ENCODE measurements around the gene DENND1A. TPM values are rescaled to one million over a fixed set of nuclear protein-coding genes. Genes with fewer than 3 reads are reported as not detected.

DENND1A gene
- total and polyA plus RNA-seq, 2 donors from 2014 or later: 16.3 to 19.6 TPM

DNA sequence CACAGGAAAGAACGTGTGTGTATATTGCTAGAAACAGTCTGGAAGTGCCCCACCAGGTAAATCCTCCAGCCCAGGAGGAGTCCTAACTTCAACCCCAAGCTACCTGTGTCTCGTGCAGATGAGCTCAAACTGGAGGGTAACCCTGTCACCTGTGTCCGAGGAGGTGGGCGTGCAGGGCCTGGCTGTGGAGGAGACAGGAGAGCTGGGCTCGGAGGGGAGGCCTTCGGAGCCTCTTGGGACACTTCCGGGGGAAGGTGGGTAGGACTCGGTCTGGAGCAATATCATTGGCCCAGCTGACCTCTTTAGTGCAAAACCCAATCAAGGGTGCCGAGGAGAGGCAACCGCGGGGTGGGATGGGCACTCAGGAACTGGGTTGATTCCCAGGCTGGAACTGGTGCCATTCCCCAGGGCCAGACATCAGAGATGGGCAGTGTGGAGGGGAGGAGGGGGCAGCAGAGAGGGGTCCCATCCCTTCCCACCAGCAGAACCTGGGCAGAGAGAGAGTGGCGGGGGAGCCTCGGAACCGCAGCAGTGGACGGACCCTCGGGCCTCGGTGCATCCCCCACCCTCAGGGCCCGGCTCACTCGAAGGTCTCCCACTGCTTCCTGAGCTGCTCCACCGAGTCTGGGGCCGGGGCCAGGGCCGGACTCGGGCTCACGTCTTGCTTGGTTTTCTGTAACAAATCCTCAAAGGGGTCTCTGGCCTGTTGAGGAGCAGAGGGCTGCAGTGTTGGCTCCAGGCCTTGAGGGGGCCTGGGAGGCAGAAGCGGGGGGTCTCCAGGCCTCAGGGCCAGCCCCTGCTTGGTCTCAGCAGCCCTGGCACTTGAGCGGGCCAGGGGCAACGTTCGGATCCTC, 548.8 kb downstream of the DENND1A start:
- no peak overlapping the region for H3K27ac ChIP-seq (ENCODE audit: low read depth in 2 of 2, low read length in 2 of 2)
- no peaks in the 10 kb centered on the region for H3K9me3 ChIP-seq (ENCODE audit: control insufficient read depth in 2 of 3, insufficient read depth in 1 of 3, low read length in 3 of 3)
- intact Hi-C loops (cut with DNase I): no loop called here
- TF ChIP-seq, protein P1, sequence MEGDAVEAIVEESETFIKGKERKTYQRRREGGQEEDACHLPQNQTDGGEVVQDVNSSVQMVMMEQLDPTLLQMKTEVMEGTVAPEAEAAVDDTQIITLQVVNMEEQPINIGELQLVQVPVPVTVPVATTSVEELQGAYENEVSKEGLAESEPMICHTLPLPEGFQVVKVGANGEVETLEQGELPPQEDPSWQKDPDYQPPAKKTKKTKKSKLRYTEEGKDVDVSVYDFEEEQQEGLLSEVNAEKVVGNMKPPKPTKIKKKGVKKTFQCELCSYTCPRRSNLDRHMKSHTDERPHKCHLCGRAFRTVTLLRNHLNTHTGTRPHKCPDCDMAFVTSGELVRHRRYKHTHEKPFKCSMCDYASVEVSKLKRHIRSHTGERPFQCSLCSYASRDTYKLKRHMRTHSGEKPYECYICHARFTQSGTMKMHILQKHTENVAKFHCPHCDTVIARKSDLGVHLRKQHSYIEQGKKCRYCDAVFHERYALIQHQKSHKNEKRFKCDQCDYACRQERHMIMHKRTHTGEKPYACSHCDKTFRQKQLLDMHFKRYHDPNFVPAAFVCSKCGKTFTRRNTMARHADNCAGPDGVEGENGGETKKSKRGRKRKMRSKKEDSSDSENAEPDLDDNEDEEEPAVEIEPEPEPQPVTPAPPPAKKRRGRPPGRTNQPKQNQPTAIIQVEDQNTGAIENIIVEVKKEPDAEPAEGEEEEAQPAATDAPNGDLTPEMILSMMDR (IDR thresholded peaks at IDR 0.05; ENCODE audit: borderline replicate concordance, extremely low read depth, insufficient read depth): no peak
- H3K36me3 ChIP-seq (ENCODE audit: control insufficient read depth in 2 of 3, insufficient read depth in 3 of 3, low read length in 3 of 3): no peaks in the 10 kb centered on the region
- H3K4me3 ChIP-seq (ENCODE audit: low read length in 3 of 3): no peak overlapping the region
- peaks cover 0 to under 1% (median 0%) of the 10 kb centered on the region in 3 donors for H3K4me1 ChIP-seq (ENCODE audit: control insufficient read depth in 2 of 3, insufficient read depth in 2 of 3, low read depth in 1 of 3, low read length in 3 of 3)
- no peaks in the 10 kb centered on the region for H3K27me3 ChIP-seq (ENCODE audit: control insufficient read depth, insufficient read depth, low read length)
- peak in 1 of 5 donors; percentile 53 for DNase-seq
- no peak for FAIRE-seq
- no peak overlapping the region for H3K9ac ChIP-seq (ENCODE audit: low read length in 3 of 3)

DNA sequence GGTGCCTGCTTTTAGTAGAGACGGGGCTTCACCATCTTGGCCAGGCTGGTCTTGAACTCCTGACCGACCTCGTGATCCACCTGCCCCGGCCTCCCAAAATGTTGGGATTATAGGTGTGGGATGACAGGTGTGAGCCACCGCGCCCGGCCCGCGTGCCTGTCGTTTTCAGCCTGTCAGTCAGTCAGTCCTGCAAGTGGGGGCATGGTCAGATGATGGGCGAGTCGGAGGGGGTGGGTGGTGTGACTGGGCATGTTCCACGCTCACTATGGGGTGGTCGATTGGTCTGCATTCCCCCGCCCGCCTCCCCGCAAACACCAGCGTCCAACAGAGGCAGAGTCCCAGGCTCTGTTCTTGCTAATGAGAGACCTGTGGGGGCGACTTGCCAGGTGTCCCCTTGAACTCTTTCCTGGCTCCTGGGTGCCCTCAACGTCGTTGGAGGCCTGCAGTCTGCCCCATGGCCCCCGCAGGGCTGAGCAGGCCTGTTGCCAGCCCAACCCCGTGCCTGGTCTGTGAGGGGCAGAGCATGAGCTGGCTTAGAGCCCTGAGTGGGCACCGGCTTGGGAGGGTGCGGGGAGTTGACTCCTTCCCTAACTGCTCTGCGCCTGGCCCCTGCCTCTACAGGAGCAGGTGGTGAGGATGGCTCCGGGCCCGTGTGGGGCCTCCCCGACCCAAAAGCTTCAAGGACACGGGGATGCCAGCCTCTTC, 550.8 kb downstream of the DENND1A start:
- DNase-seq: peak in 1 of 5 donors; percentile 54
- no peak for FAIRE-seq

DNA sequence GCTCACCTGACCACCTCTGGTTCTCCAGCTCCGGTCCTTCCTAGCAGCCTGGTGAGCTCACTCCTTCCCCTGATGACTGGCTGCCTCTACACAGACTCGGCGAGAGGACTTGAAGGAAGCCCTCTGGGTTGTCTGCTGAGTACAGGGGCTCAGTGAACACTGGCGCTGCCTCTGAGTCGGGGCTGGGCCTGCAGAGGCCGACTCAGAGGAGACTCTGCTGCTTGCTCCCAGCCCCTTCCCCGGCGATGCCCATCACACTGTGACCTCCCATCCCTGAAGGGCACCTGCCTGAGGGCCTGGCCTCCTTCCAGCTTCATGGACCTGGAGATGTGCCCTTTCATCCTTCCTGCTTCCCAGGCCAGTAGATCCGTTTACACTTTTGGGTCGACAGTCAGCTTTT, 551.9 kb downstream of the DENND1A start:
- no peaks in the 10 kb centered on the region for H3K27me3 ChIP-seq (ENCODE audit: control insufficient read depth, insufficient read depth, low read length)
- H3K9ac ChIP-seq (ENCODE audit: low read length in 3 of 3): no peak overlapping the region
- no peak for DNase-seq
- H3K4me3 ChIP-seq (ENCODE audit: low read length in 3 of 3): no peak overlapping the region
- FAIRE-seq: no peak
- intact Hi-C loops (cut with DNase I): no loop called here
- H3K36me3 ChIP-seq (ENCODE audit: control insufficient read depth in 2 of 3, insufficient read depth in 3 of 3, low read length in 3 of 3): no peaks in the 10 kb centered on the region
- TF ChIP-seq, protein P1 (IDR thresholded peaks at IDR 0.05; ENCODE audit: borderline replicate concordance, extremely low read depth, insufficient read depth): no peak
- H3K27ac ChIP-seq (ENCODE audit: low read depth in 2 of 2, low read length in 2 of 2): no peak overlapping the region
- peaks cover 0 to 10% (median 0%) of the 10 kb centered on the region in 3 donors for H3K4me1 ChIP-seq (ENCODE audit: control insufficient read depth in 2 of 3, insufficient read depth in 2 of 3, low read depth in 1 of 3, low read length in 3 of 3)
- H3K9me3 ChIP-seq (ENCODE audit: control insufficient read depth in 2 of 3, insufficient read depth in 1 of 3, low read length in 3 of 3): no peaks in the 10 kb centered on the region

More for the DNA sequence above, 550.8 kb downstream of the DENND1A start:
- no peaks in the 10 kb centered on the region for H3K9me3 ChIP-seq (ENCODE audit: control insufficient read depth in 2 of 3, insufficient read depth in 1 of 3, low read length in 3 of 3)
- H3K27ac ChIP-seq (ENCODE audit: low read depth in 2 of 2, low read length in 2 of 2): no peak overlapping the region
- no peak overlapping the region for H3K4me3 ChIP-seq (ENCODE audit: low read length in 3 of 3)
- no peaks in the 10 kb centered on the region for H3K27me3 ChIP-seq (ENCODE audit: control insufficient read depth, insufficient read depth, low read length)
- H3K36me3 ChIP-seq (ENCODE audit: control insufficient read depth in 2 of 3, insufficient read depth in 3 of 3, low read length in 3 of 3): no peaks in the 10 kb centered on the region
- TF ChIP-seq, protein P1 (IDR thresholded peaks at IDR 0.05; ENCODE audit: borderline replicate concordance, extremely low read depth, insufficient read depth): no peak
- peaks cover 0 to 10% (median 0%) of the 10 kb centered on the region in 3 donors for H3K4me1 ChIP-seq (ENCODE audit: control insufficient read depth in 2 of 3, insufficient read depth in 2 of 3, low read depth in 1 of 3, low read length in 3 of 3)
- H3K9ac ChIP-seq (ENCODE audit: low read length in 3 of 3): no peak overlapping the region
- intact Hi-C loops (cut with DNase I): no loop called here

Measured in kidney (tissue), 14 donors.